ENCODE measurements around the gene TC2N. TPM values are rescaled to one million over a fixed set of nuclear protein-coding genes. Genes with fewer than 3 reads are reported as not detected.
A peak's percentile ranks its signal among the peaks of the same experiment; 100 is the strongest.
"Not testable (repeated sequence)": the region's sequence is repeated elsewhere in the genome, so short reads cannot be mapped to it uniquely, and the experiment has no call there.

TC2N gene
- total RNA-seq, 1 donor: 8.1 TPM

DNA sequence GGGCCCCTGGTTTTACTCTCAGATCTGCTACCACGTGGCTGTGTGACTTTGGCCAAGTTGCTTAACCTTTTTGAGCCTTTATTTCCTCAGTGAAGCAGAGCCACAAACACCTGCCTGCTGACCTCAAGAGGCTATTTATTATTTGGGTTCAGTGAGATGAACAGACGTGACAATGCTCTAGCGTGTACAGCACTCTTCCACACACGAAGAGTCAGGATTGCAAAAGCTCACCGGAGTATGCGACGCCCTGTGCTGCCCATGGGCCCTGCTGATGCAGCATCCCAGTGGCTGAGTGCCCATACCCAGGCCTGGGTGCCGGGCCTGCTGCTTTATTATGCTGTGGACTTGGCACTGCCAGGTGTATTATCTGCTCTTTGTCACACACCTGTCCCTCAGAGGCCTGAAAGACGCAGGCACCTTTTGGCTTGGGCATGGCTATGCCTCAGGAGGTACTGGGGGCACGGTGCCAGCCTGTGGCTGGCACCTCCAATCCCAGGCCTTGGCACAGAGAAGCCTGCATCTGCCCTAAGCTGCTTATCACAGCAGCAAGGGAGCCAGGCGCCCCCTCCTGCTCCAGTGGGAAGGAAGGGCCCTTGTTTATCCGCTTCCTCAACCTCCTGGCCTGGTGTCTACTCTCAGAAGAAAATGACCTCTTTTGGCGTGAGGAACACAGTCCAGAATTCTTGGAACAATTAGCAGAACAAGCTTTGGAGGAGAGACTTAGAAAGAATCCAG lies 22.3 kb upstream of the TC2N start:
- DNase-seq (ENCODE audit: low read depth in 2 of 3, low spot score in 2 of 3): no peak

DNA sequence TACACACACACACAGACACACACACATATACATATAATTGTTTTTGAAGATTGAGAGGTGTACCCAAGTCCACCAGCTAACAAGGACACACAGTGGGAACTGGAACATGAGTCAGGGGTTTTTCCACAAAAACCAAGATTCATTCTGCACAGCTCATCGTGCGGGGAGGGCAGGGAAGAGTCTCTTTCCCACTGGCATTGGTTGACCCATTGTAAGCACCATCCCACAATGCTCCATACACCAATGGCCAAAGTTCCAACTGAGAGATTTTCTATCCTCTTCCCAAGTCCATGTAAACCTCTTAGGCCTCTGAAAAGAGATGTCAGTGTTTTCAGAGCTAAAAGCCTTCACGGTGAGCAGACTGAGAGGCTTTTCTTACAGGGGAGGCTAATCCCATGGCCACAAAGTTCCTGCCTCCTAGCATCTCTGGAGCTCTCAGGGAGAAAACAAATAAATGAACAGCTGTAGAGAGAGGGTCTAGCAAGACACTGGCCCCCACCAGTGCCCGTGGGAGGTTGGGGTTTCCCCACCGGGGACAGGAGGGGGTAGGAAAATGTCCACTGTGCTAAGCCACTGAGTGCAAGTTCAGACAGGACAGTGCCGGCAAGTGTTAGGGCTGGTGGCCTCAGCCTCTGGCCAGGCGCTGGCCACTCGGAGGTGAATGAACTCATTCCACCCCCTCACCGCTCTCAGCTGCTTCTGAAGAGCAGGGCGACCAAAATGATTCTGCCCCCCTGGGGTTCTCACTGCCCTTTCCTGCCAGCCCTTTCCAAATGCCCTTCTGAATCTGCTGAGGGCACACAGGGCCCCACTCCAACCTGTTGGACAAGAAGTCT lies 21.5 kb upstream of the TC2N start:
- DNase-seq (ENCODE audit: low read depth in 2 of 3, low spot score in 2 of 3): no peak

DNA sequence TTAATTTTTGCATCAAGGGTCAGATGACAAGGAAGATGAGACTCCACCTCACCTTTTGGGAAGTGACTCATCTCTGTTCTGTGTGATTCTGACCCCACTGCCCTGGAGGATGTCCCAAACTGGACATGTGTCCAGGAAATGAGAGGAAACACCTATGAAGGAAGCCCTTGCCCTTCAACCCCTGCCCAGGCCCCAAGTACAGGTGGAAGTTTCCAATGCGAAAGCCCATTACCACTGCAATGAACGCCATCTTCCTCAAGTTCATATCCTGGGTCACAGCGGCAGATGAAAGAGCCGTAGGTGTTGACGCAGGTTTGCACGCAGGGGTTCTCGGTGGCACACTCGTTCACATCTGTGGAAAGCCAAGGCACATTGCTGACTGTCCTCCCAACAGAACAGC lies 19.6 kb upstream of the TC2N start:
- no peak for DNase-seq (ENCODE audit: low read depth in 2 of 3, low spot score in 2 of 3)

DNA sequence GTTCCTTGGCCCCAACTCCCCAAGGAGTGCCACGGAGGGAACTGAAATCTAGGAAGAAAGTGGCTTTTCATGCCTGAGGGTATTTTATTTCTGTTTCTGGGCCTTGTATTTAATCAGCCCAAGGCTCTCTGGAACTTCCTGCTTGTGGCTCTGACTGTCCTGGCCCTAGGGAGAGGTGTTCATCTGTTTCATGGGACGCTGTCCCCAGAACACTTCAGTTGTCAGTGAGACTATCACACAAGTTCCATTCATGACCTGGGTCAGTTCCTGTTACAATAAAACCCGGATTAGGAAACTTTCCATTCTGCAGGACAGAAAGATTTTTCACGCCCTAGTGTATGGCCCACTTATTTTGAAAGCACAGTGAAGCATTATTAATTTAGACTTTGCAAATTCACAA lies 18.5 kb upstream of the TC2N start:
- DNase-seq (ENCODE audit: low read depth in 2 of 3, low spot score in 2 of 3): no peak

DNA sequence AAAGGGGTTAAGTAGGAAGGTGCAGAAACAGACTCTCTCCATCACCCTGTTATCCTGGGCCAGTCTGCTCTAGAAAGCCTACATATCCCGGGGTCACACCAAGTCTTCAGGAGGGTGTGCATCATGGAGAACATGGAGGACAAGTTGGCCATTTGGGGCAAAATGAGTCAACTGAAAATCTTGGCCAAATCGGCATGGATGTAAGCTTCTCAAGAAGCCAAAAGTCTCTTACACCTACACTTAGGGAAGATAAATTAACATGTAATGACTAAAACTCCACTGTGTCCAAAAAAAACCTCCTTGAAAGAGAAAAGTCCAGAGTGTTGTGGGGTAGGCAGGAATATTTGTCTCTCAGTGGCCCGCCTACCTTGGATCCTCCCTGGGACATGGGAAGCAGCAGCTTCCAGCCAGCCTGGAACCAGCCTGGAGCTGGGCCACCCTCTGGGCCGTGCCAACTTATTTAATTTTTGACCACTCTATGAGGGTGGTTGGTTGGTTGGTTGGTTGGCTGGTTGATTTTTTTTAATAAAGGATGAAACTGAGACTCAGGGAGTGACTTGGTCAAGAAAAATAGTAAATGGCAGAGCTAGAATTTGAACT lies 17.9 kb upstream of the TC2N start:
- DNase-seq (ENCODE audit: low read depth in 2 of 3, low spot score in 2 of 3): no peak

DNA sequence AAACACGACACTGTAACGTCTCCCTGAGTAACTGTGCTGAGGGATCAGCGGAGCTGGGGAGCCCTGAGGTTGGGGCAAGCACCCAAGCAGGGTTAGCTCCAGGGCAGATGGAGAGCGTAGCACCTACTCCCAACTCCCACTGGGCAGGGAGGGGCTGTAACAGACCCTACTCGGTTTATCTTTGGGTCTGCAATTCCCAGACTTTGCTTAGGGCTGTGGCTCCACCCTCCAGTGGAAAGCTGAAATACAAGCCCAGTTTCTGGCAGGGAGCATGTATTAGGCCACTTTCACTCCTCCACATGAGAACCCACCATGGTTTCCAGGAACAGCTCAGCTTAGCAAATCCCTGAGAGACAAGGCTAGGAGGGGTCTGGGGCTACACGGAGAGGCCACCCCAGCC lies 17.3 kb upstream of the TC2N start:
- DNase-seq (ENCODE audit: low read depth in 2 of 3, low spot score in 2 of 3): no peak

DNA sequence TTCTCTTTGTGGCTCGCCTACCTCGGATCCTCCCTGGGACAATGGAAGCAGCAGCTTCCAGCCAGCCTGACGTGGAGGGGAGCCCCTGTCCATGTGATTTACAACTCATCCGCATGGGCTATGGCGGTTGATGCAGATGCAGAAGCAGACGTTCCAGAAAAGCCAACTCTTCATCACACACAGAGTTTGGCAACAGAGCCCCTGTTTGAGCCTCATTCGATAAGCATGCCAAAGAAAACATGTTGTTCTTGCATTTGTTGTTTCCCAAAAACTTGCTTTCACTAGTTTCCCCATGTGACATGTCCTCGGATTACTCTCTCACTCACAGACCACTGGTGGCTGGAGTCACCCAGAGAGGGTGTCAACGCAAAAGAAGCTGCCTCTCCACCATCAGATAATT lies 16.4 kb upstream of the TC2N start:
- no peak for DNase-seq (ENCODE audit: low read depth in 2 of 3, low spot score in 2 of 3)

DNA sequence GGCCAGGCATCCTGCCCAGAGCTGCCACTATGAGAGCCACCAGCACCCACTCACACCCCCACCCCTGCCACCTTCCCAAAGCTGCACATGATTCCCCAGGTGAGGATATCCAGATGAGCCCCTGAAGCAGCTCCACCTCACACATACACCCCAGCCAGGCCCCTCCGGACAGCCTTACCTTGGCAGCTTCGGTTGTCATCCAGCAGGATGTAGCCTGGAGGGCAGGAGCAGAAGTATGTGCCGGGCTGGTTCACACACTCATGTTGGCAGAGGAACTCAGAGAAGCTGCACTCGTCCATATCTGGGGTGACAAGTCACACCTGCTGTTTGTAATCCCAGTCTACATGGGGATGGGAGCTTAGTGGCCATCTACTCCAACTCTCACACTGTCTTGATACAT lies 15.4 kb upstream of the TC2N start:
- no peak for DNase-seq (ENCODE audit: low read depth in 2 of 3, low spot score in 2 of 3)

DNA sequence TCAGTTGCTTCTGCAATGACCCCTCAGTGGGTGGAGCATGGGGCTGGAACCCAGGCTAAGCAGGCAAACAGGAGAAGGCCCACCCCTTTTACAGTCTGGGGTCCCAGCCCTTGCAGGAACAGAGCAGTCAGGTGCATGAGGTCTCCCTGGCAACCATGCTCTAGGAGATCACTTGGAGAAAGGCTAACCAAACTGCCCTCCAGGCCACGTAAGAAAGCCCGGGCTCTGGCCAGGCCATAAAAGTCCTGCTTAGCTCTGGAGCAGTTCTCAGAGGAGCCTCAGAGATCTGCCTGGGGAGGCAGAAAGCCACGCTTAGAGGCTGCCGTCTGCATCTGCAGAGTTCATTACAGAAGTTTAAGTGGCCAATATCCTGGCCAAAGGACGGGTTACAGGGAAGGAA lies 15.0 kb upstream of the TC2N start:
- DNase-seq (ENCODE audit: low read depth in 2 of 3, low spot score in 2 of 3): no peak

DNA sequence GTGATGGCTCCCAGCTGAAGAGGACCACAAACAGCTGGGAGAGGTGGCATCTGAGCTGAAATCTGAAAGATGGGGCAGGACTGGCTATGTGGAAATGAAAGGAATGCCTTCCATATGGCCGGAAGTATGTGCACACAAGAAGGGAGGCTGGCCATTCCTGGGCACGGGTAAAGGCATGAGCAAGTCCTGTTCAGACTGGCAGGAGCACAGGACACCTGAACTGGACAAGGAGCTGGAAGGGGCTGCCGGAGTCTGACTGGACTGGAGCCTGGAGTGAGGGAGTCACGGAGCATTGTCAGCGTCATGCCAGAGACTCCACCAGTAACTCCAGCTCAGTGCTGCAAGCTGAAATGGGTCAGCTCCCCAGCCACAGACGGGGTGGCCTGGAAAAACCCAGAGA lies 11.9 kb upstream of the TC2N start:
- no peak for DNase-seq (ENCODE audit: low read depth in 2 of 3, low spot score in 2 of 3)

DNA sequence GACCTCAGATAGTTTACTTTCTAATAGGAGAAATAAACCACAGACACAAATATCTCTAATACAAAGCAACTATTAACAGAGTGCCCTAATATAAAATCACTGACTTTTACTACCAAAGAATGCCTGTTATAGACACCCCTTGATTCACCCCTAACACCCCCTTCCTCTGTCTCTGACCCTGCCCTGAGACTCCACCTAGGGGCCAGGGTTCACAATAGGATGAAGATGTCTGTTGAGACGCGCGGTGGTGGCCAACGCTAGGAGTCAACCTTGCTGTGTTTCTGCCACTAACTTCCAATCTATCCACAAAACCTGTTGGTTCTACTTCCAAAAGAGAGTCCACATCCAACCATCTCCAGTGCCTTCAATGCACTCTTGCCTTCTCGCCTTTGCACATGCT lies 10.9 kb upstream of the TC2N start:
- no peak for DNase-seq (ENCODE audit: low read depth in 2 of 3, low spot score in 2 of 3)

DNA sequence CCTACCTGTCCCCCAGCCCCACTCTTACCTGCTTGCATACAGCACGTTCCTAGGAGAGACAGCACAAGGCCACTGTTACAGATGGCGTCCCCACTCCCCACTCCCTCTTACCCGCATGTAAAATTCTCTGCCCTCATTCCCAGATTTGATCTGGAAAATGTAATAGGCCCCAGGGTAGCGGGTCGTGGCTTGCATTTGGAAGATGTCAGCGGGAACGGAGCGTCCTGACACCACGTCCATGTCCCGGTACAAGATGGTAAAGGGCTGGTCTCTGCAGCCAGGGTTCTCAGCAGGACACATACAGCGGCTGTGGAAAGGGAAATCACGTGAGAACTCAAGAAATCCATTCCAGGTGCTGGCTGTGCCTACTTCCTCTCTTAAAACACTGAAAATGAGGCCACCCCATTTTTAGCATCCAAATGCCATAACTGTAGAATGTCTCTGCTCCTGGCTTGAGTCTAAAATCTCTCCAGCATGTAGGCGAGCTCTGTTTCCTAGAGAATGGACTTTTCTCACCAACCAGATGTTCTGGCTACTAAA lies 10.1 kb upstream of the TC2N start:
- DNase-seq (ENCODE audit: low read depth in 2 of 3, low spot score in 2 of 3): peak in 1 of 3 donors; percentile 52

DNA sequence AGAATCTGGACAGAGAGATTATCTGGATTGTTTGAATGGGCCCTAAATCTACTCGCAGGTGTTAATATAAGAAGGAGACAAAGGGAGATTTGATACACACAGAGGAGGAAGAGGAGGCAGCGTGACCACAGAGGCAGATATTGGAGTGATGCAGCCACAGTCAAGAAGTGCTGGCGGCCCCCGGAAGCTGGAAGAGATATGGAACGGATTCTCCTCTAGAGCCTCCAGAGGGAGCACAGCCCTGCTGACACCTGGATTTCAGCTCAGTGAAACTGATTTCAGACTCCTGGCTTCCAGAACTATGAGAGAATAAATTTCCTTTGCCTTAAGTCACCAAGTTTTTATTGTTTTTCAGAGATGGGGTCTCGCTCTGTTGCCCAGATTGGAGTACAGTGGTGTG lies 9.2 kb upstream of the TC2N start:
- no peak for DNase-seq (ENCODE audit: low read depth in 2 of 3, low spot score in 2 of 3)

DNA sequence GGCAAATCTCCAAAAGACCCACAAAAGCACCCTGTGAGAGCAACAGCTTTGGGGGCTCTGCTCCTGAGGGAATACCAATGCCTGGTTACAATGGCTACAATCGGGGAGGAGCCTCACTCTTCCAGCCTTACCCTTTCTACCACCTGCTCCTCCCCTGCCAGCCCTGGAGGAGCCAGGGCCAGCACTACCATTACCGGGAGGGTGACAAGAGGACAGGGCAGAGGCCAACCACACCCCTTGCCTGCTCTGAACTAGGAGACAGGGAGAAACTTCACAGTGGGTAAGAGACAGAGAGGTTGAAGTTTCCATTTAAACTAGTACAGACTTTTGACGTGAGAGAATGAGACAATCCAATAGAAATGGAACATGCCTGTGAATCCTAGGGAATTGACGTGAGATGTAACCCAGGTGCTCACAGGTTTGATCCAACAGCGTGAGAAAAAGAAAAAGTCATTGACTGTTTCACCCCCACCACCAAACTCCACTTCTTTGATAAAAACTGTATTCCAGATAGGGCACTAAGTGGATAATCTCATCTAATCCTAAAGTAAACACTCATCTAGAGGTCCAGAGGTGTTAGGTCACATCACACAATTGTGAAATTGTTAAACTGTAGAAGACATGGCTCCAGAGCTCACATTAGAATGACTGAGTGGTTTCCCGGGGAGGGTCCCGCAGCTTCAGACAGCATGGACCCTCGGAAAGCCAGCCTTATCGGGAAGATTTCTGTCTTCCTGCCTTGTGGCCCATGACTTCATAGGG lies 8.4 kb upstream of the TC2N start:
- no peak for DNase-seq (ENCODE audit: low read depth in 2 of 3, low spot score in 2 of 3)

DNA sequence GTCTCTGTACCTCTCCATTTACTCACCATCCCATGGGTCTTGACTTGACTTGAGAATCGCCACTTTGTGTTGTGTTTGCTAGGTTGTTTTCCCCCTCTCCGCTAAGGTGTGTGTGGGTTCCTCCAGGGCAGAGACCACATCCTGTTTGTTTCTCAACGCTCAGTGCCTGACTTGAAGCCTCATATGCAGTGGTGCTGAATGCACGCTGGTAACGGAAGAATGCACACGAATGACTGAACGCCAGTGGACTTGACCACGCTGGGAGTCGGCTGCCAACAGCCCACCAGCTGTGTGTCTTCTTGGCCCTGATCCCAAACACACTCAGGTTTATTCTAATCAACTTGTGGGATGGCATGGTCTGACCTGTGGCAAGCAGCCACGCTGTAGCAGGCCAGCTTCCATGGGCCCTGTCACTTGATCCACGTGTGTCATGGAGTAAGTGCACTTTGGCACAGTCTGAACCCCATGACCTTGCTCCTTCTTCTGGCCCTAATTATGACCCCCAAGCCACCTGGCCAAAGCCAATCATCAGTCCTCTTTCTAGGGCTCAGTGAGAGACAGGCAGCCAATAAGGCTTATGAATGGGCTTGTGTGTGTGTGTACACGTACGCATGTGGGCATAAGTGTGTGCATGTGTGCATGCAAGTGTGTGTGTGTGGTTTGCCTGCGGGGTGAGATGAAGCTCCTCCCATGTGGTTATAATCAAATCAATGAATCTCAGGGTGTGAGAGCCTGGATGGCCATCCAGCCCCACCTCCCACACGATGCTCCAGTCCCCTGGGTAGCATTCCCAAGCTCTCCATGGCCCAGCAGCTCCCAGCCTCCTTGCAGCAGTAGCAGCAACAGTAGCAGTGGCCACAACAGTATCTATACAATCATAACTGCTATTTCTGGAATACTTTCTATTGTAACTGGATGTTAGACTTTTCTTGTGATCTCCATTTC lies 6.4 kb upstream of the TC2N start:
- DNase-seq (ENCODE audit: low read depth in 2 of 3, low spot score in 2 of 3): peak; percentile 43 to 71 (median 64)

DNA sequence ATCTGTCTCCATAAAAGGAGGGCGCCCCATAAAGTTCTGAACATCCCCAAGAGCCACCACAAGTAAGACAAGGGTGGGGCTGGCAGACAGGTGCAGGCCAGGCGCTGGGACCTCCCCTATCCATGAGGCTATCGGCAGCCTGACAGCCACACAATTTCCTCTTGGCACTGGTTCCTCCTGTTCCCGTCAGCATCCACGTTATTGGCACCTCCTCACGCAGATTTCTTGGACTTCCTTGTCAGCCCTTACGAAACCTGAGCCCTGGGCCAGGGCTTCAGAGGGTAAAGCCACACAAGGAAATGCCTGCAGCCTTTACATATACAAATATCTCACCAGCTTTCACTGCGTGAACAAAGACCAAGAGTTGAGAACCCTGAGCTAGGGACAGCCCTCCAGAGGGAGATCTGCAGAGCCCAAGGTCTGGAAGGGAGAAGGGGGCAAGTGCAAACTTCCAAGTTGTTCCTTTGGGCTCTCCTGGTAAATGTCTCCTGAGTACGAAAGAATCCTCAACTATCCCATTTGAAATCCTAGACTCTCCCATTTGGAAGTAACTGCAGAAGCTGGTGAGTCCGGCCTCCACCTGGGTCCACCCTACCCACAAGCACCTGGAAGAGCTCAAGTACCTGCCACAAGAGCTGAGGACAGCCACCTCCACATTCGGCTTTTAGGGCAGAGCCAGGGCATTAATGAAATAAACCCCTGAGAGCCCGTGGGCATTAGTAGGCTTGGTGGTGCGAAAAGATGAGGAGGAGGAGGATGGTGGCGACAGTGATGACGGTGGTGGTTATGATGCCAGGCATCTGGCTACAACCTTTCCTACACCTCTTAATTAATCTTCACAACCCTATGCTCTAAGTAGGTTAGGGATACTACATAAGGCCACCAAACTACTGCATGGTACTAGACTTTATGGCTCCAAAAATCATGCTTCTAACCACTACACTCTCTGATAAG lies 5.5 kb upstream of the TC2N start:
- DNase-seq (ENCODE audit: low read depth in 2 of 3, low spot score in 2 of 3): peak in 2 of 3 donors; percentile 48 to 75

DNA sequence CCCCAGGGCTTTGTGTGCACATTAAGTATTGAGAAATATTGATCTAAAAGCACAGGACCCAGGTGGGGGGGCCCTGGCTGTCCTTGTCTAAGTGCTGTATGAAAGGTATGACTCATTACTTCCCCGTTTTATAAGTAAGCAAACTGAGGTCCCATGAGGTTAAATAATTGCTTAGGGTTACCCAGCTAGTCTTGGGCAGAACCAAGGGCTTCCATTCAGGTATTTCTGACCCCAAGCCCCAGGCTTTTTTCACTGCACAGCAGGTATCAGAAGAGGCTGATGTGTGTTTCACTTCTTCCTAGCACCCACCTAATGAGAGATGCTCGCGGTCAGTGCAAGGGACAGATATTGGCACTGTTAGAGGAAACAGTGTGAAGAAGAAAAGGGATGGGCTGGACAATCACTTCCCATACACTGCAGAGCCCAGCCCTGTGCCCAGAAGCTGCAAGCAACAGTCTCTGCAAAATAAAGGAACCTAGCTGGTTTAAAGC lies 4.7 kb upstream of the TC2N start:
- peak in 1 of 3 donors; percentile 13 for DNase-seq (ENCODE audit: low read depth in 2 of 3, low spot score in 2 of 3)

DNA sequence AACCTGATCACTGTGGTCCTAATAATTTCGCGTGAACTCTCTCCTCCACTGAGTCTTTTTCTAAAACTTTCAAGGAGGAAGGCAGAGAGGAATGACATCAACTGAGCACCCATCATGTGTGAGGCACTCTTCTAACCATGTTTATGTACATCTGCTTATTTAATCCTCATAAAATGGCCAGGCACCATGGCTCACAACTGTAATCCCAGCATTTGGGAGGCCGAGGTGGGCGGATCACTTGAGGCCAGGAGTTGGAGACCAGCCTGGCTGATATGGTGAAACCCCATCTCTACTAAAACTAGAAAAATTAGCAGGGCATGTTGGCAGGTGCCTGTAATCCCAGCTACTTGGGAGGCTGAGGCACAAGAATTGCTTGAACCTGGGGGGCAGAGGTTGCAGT lies 4.1 kb upstream of the TC2N start:
- not testable (repeated sequence) for DNase-seq (ENCODE audit: low read depth in 2 of 3, low spot score in 2 of 3)

Measured in hematopoietic multipotent progenitor cell (in vitro differentiated cells).